ENCODE results near the gene SSH2. TPM values are rescaled to one million over a fixed set of nuclear protein-coding genes. Genes with fewer than 3 reads are reported as not detected.

Gene SSH2
- polyA plus RNA-seq, 1 of the 3 experiments (the other 2 are of a cell fraction): 8.8 TPM

DNA sequence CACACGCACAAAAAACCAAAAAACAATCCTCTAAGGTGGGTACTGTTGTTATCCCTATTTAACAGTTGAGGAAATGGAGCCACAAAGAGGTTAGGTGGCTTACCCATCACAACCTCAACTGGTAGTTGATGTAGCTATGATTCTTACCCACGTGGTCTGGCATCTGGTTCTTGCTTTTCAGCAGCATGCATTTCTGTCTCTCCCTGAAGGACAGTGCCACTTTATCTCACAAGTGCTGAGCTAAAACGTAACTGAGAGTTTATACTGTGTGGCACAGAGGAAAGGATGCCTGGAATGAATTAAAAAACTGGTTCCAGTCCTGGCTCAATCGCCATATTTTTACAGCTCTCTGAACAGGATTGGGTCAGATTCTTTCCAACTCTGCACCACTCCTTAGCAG is 305.4 kb downstream of the SSH2 start:
- Histone ChIP-seq H3F3A (replicated peaks; ENCODE audit: insufficient read depth) (no peaks in the 10 kb centered on the region), H3K9ac (no peak overlapping the region), H3K9me3 (no peaks in the 10 kb centered on the region), H3K4me3 (ENCODE audit: low read depth in 2 of 2, low read length in 1 of 2) (no peak overlapping the region), H3K36me3 (replicated peaks in 1 of 2; ENCODE audit: control insufficient read depth in 1 of 2, insufficient read depth in 2 of 2, low read length in 1 of 2) (peaks cover 0 to 14% of the 10 kb centered on the region in 2 experiments), H4K20me1 (ENCODE audit: insufficient read depth) (no peaks in the 10 kb centered on the region), H3K4me2 (no peak overlapping the region), H3K4me1 (ENCODE audit: control insufficient read depth in 1 of 2, insufficient read depth in 2 of 2, low read depth in 1 of 2, low read length in 1 of 2) (peaks cover 17 to 80% of the 10 kb centered on the region in 2 experiments), H2AFZ (ENCODE audit: low read depth) (no peak overlapping the region), H3K27me3 (ENCODE audit: insufficient read depth) (no peaks in the 10 kb centered on the region), H3K79me2 (ENCODE audit: insufficient read depth) (no peaks in the 10 kb centered on the region), H3K27ac (ENCODE audit: low read depth in 2 of 2, low read length in 1 of 2) (peak overlapping the region in 1 of 2 experiments; percentile 92; a peak in 2 of 4 replicates), H3K9me2 (no peaks in the 10 kb centered on the region)
- CTCF ChIA-PET: interaction anchor here (1.3 to 3.1 kb wide), 4 partner anchors 15 to 183 kb away, joined by 3 to 12 read pairs (median 5); partner anchors contain the start of gene ANKRD13B
- POLR2A ChIA-PET: interaction anchor here (0.6 to 1.1 kb wide), 5 partner anchors 22 to 136 kb away, joined by 3 to 4 read pairs (median 3); no protein-coding TSS in a partner anchor
- 51% methylated on average over 4 of the region's 4 CpGs for WGBS (ENCODE audit: low lambda C conversion rate)
- DNase-seq: peak; percentile 41
- TF ChIP-seq MXI1 (IDR thresholded peaks at IDR 0.05; ENCODE audit: low read depth, low read length) (peak; percentile 91), MEF2A (IDR thresholded peaks at IDR 0.05; ENCODE audit: borderline replicate concordance, low read depth) (no peak)

- 83% methylated on average over 4 of the region's 4 CpGs for WGBS (ENCODE audit: low lambda C conversion rate)
- no peaks in the 10 kb centered on the region for H3K9me3 ChIP-seq
- H4K20me1 ChIP-seq (ENCODE audit: insufficient read depth): no peaks in the 10 kb centered on the region
- no peak overlapping the region for H3K9ac ChIP-seq
- peaks cover 0 to 2% of the 10 kb centered on the region in 2 experiments for H3K36me3 ChIP-seq (replicated peaks in 1 of 2; ENCODE audit: control insufficient read depth in 1 of 2, insufficient read depth in 2 of 2, low read length in 1 of 2)
- peak overlapping the region; percentile 85 for H3K4me2 ChIP-seq
- peak overlapping the region; percentile 75; the same call in 1 of the 2 replicates for H2AFZ ChIP-seq (ENCODE audit: low read depth)
- H3K79me2 ChIP-seq (ENCODE audit: insufficient read depth): no peaks in the 10 kb centered on the region
- CTCF ChIA-PET: interaction anchor here (0.8 to 2.4 kb wide), 5 partner anchors 18 to 308 kb away, joined by 3 to 15 read pairs (median 3); no protein-coding TSS in a partner anchor
- no peak for DNase-seq
- no peak for TF ChIP-seq TAF1 (IDR thresholded peaks at IDR 0.05; ENCODE audit: borderline replicate concordance, low read depth, low read length)
- no peak for TF ChIP-seq JUND (IDR thresholded peaks at IDR 0.05)
- TF ChIP-seq USF2 (IDR thresholded peaks at IDR 0.05; ENCODE audit: borderline replicate concordance, low read depth, low read length): no peak
- TF ChIP-seq YY1 (IDR thresholded peaks at IDR 0.05; ENCODE audit: low read depth): no peak
- no peak for TF ChIP-seq ZBTB33 (IDR thresholded peaks at IDR 0.05; ENCODE audit: borderline replicate concordance, low read depth)
- no peak for TF ChIP-seq MEF2A (IDR thresholded peaks at IDR 0.05; ENCODE audit: borderline replicate concordance, low read depth)
- no peak for TF ChIP-seq TEAD4 (IDR thresholded peaks at IDR 0.05; ENCODE audit: borderline replicate concordance, insufficient read depth)
- TF ChIP-seq, protein P1, sequence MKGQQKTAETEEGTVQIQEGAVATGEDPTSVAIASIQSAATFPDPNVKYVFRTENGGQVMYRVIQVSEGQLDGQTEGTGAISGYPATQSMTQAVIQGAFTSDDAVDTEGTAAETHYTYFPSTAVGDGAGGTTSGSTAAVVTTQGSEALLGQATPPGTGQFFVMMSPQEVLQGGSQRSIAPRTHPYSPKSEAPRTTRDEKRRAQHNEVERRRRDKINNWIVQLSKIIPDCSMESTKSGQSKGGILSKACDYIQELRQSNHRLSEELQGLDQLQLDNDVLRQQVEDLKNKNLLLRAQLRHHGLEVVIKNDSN (IDR thresholded peaks at IDR 0.05; ENCODE audit: borderline replicate concordance, low read depth): no peak
- no peak for TF ChIP-seq RFX5 (IDR thresholded peaks at IDR 0.05; ENCODE audit: low read length)
- TF ChIP-seq NFIC (IDR thresholded peaks at IDR 0.05; ENCODE audit: borderline replicate concordance): no peak
- TF ChIP-seq NRF1 (IDR thresholded peaks at IDR 0.05; ENCODE audit: low read depth, low read length): no peak
- TF ChIP-seq RCOR1 (IDR thresholded peaks at IDR 0.05; ENCODE audit: low read length): no peak
- TF ChIP-seq, protein P2, sequence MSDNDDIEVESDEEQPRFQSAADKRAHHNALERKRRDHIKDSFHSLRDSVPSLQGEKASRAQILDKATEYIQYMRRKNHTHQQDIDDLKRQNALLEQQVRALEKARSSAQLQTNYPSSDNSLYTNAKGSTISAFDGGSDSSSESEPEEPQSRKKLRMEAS (IDR thresholded peaks at IDR 0.05; ENCODE audit: low read depth): no peak
- no peak for TF ChIP-seq SIN3A (IDR thresholded peaks at IDR 0.05; ENCODE audit: borderline replicate concordance, low read depth, low read length)
- no peak for TF ChIP-seq EP300 (IDR thresholded peaks at IDR 0.05; ENCODE audit: borderline replicate concordance in 1 of 2, low read depth in 1 of 2, low read length in 1 of 2)
- H3K9me2 ChIP-seq: no peaks in the 10 kb centered on the region
- peak overlapping the region in 1 of 2 experiments; percentile 87; a peak in 2 of 4 replicates for H3K27ac ChIP-seq (ENCODE audit: low read depth in 2 of 2, low read length in 1 of 2)
- no peaks in the 10 kb centered on the region for H3K27me3 ChIP-seq (ENCODE audit: insufficient read depth)
- POLR2A ChIA-PET: no interaction called here
- peak overlapping the region; percentile 75 to 86; a peak in 3 of 4 replicates for H3K4me3 ChIP-seq (ENCODE audit: low read depth in 2 of 2, low read length in 1 of 2)
- no peaks in the 10 kb centered on the region for H3F3A ChIP-seq (replicated peaks; ENCODE audit: insufficient read depth)
- peaks cover 20 to 81% of the 10 kb centered on the region in 2 experiments for H3K4me1 ChIP-seq (ENCODE audit: control insufficient read depth in 1 of 2, insufficient read depth in 2 of 2, low read depth in 1 of 2, low read length in 1 of 2)
Observed at GRCh38 chr17:29623283-29623647, 306.8 kb downstream of the SSH2 start.

Measured in SK-N-SH (cell line).